Neural crest cell (in vitro differentiated cells): ENCODE measurements around the gene IFIH1. TPM values are rescaled to one million over a fixed set of nuclear protein-coding genes. Genes with fewer than 3 reads are reported as not detected.

ENCODE experiments used
- DNase-seq: peaks from one replicate; pipeline ENCODE4 v3.0.0; 2021; ENCODE audit warnings: low read depth, mixed read lengths, low spot score
- H3K27ac Mint-ChIP-seq: one replicate; pipeline ENCODE4 v1.8.0; 2021; ENCODE audit warnings: mild to moderate bottlenecking, mixed read lengths; ENCODE audit not compliant: unreplicated experiment
- H3K27me3 Mint-ChIP-seq: 2 replicates; pipeline ENCODE4 v1.8.0; 2021; ENCODE audit warnings: low read depth, mild to moderate bottlenecking, mixed read lengths
- H3K36me3 Mint-ChIP-seq: 2 replicates; pipeline ENCODE4 v1.8.0; 2021; ENCODE audit warnings: low read depth, mild to moderate bottlenecking, mixed read lengths
- H3K4me1 Mint-ChIP-seq: 2 replicates; pipeline ENCODE4 v1.8.0; 2021; ENCODE audit warnings: mixed read lengths
- H3K4me3 Mint-ChIP-seq: one replicate; pipeline ENCODE4 v1.8.0; 2021; ENCODE audit warnings: mild to moderate bottlenecking, mixed read lengths
- H3K9me3 Mint-ChIP-seq: 2 replicates; pipeline ENCODE4 v1.8.0; 2021; ENCODE audit warnings: mixed read lengths
- total RNA-seq: library from RNA; stranded (reverse); gene quantifications from 2 replicates; pipeline ENCODE4 v1.2.1, GENCODE V29; 2021
- TF ChIP-seq, protein P1 (sequence below): fragments of 200-600 bp; sonication (generic); conservative IDR thresholded peaks from 2 replicates; pipeline ENCODE4 v1.5.0; 2021; ENCODE audit warnings: antibody characterized with exemption, mild to moderate bottlenecking

IFIH1 gene
- total RNA-seq, 1 donor from 2014 or later = 0.23 TPM

DNA sequence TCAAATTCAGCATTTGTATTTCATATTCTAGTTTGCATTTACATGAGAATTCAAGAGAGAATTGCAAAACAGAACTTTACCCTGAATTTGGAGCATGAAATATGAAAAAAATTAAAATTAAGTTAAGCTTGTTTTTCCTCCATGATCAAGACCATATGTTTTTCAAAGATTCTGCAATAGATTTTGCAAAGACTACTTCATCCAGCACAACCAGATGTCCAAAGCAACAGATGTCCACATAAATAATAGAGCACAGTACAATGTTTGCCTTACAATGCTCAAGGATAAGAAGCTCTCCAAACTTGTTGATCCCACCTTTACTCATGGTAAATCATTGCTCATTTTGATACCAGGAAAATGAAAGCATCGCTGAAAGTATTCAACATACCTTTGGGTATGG is 100.9 kb downstream of the IFIH1 start:
- Mint-ChIP-seq H3K9me3 (no peaks in the 10 kb centered on the region), H3K27me3 (peaks cover 3% of the 10 kb centered on the region), H3K27ac (no peak overlapping the region), H3K4me1 (no peaks in the 10 kb centered on the region), H3K36me3 (no peaks in the 10 kb centered on the region), H3K4me3 (no peak overlapping the region)
- DNase-seq = no peak
- TF ChIP-seq, protein P1, sequence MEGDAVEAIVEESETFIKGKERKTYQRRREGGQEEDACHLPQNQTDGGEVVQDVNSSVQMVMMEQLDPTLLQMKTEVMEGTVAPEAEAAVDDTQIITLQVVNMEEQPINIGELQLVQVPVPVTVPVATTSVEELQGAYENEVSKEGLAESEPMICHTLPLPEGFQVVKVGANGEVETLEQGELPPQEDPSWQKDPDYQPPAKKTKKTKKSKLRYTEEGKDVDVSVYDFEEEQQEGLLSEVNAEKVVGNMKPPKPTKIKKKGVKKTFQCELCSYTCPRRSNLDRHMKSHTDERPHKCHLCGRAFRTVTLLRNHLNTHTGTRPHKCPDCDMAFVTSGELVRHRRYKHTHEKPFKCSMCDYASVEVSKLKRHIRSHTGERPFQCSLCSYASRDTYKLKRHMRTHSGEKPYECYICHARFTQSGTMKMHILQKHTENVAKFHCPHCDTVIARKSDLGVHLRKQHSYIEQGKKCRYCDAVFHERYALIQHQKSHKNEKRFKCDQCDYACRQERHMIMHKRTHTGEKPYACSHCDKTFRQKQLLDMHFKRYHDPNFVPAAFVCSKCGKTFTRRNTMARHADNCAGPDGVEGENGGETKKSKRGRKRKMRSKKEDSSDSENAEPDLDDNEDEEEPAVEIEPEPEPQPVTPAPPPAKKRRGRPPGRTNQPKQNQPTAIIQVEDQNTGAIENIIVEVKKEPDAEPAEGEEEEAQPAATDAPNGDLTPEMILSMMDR = no peak

Other genes with a start within 250 kb of the IFIH1 start
- gene DPP4, start 244.5 kb downstream of the IFIH1 start, total RNA-seq = 0.82 and 1.6 TPM in 2 replicates
- gene GCG, start 166.4 kb downstream of the IFIH1 start, total RNA-seq = 0.27 TPM in 1 of 2 replicates, not detected in the other
- 0.50 TPM in 1 of 2 replicates, not detected in the other for gene FAP, start 75.2 kb downstream of the IFIH1 start, total RNA-seq
- gene GCA, start 25.4 kb upstream of the IFIH1 start, total RNA-seq = 11.3 TPM in 2 replicates